ELF-1 (cell line): ENCODE results near the gene TAF4.
"Not testable (repeated sequence)": the region's sequence is repeated elsewhere in the genome, so short reads cannot be mapped to it uniquely, and the experiment has no call there.

Experiments
- DNase-seq: peaks from one replicate; pipeline ENCODE4 v3.0.0-alpha.2; 2016; ENCODE audit warnings: low read depth, low spot score

The TAF4 gene

GRCh38 chr20:62079166-62079565 is 13.5 kb upstream of the TAF4 start:
- no peak for DNase-seq

DNA sequence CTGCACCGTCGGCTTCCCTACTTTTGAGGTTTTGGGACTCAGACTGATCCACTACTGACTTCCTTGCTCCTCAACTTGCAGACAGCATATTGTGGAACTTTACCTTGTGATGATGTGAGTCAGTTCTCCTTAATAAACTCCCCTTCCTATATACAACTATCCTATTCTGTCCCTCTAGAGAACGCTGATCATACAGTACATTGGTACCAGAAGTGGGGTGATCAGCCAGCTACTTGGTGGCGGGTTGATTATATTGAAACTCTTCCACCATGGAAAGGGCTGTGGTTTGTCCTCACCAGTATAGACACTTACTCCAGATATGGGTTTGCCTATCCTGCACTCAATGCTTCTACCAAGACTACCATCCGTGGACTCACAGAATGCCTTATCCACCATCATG is 7.6 kb upstream of the TAF4 start:
- DNase-seq = no peak

GRCh38 chr20:62071669-62072430 is 6.2 kb upstream of the TAF4 start:
- DNase-seq = not testable (repeated sequence)

- no peak for DNase-seq
Observed at GRCh38 chr20:62069741-62070216, 4.1 kb upstream of the TAF4 start.

- no peak for DNase-seq
Observed at GRCh38 chr20:62068997-62069396, 3.3 kb upstream of the TAF4 start.

- DNase-seq = no peak
Observed at GRCh38 chr20:62067547-62068260, 2.0 kb upstream of the TAF4 start.

GRCh38 chr20:62066983-62067433 is 1.3 kb upstream of the TAF4 start:
- DNase-seq = peak; percentile 67

- peak; percentile 91 for DNase-seq
Observed at GRCh38 chr20:62066339-62066982, 780 bp upstream of the TAF4 start.

DNA sequence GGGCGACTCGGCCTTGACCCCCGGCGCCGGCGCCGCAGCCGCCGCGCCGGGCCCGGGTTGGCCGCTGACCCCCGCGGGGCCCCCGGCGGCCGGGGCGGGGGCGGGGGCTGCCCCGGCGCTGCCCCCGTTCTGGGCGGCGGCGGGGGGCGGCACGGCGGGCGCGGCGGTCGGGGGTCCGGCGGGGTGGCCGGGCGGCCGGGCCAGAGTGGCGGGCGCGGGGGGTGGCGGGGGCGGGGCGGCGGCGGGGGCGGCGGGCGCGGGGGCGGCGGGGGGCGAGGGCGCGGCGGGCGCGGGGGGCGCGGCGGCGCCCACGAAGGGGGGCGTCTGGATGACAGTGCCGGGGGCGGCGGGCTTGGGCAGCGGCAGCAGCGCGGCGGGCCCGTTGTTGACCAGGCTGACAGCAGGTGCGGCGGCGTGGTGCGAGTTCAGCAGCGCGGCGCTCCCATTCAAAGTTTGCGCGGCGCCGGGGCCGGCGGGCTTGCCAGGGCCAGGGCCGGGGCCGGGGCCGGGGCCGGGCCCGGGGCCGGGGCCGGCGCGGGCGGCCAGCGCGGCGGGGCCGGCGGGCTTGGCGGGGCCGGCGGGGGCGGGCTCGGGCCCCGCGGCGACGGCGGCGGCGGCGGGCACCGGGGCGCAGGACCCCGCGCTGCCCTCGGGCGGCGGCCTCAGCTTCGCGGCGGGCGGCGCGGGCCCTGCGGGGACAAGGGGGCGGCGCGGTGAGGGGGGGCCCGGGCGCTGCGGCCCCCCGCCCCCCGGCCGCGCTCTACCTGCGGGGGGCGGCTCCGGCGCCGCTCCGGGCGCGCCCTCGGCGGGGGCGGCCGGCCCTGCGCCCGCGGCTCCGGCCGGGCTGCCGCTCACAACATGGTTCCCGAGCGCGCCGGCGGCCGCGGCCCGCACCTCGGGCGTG is 659 bp downstream of the TAF4 start:
- no peak for DNase-seq

DNA sequence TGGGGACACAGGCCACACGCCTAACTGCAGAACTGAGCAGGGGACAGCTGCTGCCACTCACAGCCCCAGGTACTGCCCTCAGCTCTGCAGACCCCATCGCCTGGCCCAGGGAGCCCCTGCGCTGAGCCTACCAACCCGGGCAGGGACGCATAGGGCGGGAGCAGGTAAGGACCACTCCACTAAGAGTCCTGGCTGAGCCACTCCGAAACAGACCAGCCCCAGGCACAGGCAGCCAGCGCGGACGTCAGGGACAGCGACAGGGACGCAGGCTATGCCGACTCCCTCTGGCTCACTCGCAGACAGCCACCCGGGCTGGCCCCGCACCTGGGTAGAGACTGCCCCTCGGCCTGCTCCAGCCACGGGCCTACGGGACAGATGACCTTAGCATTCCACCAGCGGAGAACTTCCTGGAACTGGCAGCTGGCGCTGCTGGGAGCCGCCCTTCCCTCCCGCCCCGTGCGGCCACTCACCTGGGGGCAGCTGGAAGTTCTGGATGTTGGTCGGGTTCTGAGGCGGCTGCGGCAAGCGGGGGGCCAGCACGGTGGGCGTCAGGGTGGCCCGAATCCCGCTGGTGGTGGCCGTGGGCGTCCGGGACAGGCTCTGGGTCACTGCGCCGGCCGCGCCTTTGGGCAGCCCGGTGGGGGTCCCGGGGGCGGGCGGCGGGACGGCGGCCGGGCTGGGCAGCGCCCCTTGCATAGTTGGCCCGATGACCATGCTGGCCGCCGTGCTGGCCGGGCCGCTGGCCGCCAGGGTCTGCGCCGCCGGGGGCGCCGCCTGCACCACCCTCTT is 1.5 kb downstream of the TAF4 start:
- peak; percentile 65 for DNase-seq

GRCh38 chr20:62063315-62063980 is 2.2 kb downstream of the TAF4 start:
- peak; percentile 65 for DNase-seq

DNA sequence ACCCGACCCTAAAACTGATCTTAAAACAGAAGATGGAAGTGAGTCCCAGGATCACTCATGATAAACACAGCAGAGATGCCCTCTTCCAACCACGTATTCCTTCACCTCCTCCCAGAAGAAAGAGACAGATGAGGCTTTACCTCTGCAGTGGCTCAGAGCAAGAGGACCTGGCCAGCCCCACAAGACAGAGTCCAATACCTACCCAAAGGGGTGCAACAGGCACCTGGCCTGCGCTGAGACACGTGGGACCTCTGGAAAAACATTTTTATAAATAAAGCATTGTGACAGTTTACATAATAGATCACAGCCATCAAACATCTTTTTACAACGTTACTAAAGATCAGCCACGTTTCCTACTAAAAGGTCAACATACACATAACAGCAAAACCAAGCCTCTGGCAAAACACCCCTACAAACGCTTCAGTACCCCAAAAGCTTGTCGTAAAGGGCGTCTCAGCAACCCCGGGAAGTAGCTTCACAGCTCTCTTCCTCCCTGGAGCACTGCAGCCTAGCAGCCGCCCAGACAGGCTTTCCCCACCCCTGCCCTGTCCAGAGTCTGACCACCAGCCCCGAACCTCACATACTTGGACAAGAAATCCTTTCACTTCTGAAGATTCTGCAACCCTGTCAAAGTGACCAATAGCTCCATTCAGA is 2.9 kb downstream of the TAF4 start:
- DNase-seq = no peak

- no peak for DNase-seq
Observed at GRCh38 chr20:62061851-62062423, 3.7 kb downstream of the TAF4 start.

GRCh38 chr20:62060631-62061541 is 4.8 kb downstream of the TAF4 start:
- DNase-seq = no peak

- no peak for DNase-seq
Observed at GRCh38 chr20:62059920-62060630, 5.6 kb downstream of the TAF4 start.

GRCh38 chr20:62059401-62059800 is 6.3 kb downstream of the TAF4 start:
- DNase-seq = no peak

DNA sequence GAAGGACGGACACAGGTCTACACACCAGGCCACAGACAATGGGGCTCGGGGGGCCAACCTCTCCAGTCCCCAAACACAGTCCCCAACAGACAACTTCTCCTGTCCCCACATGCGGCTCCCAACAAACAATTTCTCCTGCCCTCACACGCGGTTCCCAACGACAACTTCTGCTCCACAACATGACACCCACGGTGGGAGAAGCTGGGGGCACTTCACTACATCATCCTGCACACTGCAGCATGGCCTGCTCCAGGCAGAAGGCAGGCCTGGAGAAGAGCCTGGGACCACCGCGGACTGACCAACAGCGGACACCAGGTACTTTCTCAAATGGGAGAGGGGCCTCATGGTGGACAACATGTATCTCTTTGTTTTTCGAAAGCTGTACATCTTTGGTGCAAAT is 6.7 kb downstream of the TAF4 start:
- DNase-seq = no peak
